DND-41 (cell line): Measurements from ENCODE around the gene DOCK3.

Experiments
- ATAC-seq: fragments of 200-7000 bp; cut with Tn5 transposase; 3 replicates; pipeline ENCODE4 v1.9.1; 2021; ENCODE audit warnings: low read depth; ENCODE audit not compliant: insufficient read depth
- DNase-seq: peaks from one replicate; pipeline ENCODE4 v3.0.0-alpha.2; 2020
- H2AFZ ChIP-seq: 2 replicates; pipeline ENCODE4 v1.6.0; 2012; ENCODE audit warnings: low read depth, low read length
- H3K27ac ChIP-seq: 2 replicates; pipeline ENCODE4 v1.5.1; 2012; ENCODE audit warnings: low read length, inconsistent platforms
- H3K27me3 ChIP-seq: fragments of 200-600 bp; sonication (generic); 2 replicates; pipeline ENCODE4 v1.6.0; 2012; ENCODE audit warnings: low read length, mild to moderate bottlenecking, inconsistent platforms; ENCODE audit not compliant: insufficient read depth, poor library complexity
- H3K36me3 ChIP-seq: 2 replicates; pipeline ENCODE4 v1.5.1; 2012; ENCODE audit warnings: low read length, inconsistent platforms; ENCODE audit not compliant: insufficient read depth
- H3K4me1 ChIP-seq: 2 replicates; pipeline ENCODE4 v1.5.1; 2012; ENCODE audit warnings: mild to moderate bottlenecking, low read length; ENCODE audit not compliant: insufficient read depth
- H3K4me2 ChIP-seq: 2 replicates; pipeline ENCODE4 v1.6.0; 2012; ENCODE audit warnings: mild to moderate bottlenecking, moderate library complexity, low read length, inconsistent platforms; ENCODE audit not compliant: insufficient read depth
- H3K4me3 ChIP-seq, 2 experiments: fragments of 200-600 bp in 1 of 2; shearing (Covaris generic) in 1 of 2; 2 replicates each; pipeline ENCODE4 v1.5.1; 2012 to 2016; ENCODE audit warnings: inconsistent platforms in 2 of 2, low read length in 2 of 2, mild to moderate bottlenecking in 2 of 2, low read depth in 1 of 2, moderate library complexity in 1 of 2
- H3K79me2 ChIP-seq: 2 replicates; pipeline ENCODE4 v1.6.0; 2012; ENCODE audit warnings: low read length, inconsistent platforms; ENCODE audit not compliant: insufficient read depth
- H3K9ac ChIP-seq: 2 replicates; pipeline ENCODE4 v1.6.0; 2012; ENCODE audit warnings: low read depth, mild to moderate bottlenecking, inconsistent platforms, low read length, moderate library complexity
- H3K9me3 ChIP-seq: 2 replicates; pipeline ENCODE4 v1.5.1; 2012; ENCODE audit warnings: low read length, moderate library complexity, mild to moderate bottlenecking, inconsistent platforms; ENCODE audit not compliant: insufficient read depth, severe bottlenecking
- H4K20me1 ChIP-seq: 2 replicates; pipeline ENCODE4 v1.6.0; 2012; ENCODE audit warnings: low read length; ENCODE audit not compliant: insufficient read depth
- EZH2 ChIP-seq: IDR thresholded peaks from 3 replicates; pipeline ENCODE4 v1.6.1; 2012; ENCODE audit warnings: borderline replicate concordance, low read depth, mild to moderate bottlenecking, moderate library complexity, low read length, inconsistent platforms; ENCODE audit not compliant: severe bottlenecking
- TF ChIP-seq, protein P1 (sequence below): IDR thresholded peaks from 2 replicates; pipeline ENCODE4 v1.5.1; 2012; ENCODE audit warnings: borderline replicate concordance, low read length, moderate library complexity, mild to moderate bottlenecking; ENCODE audit not compliant: poor library complexity, severe bottlenecking; ENCODE audit errors: extremely low read depth

DOCK3 gene

DNA sequence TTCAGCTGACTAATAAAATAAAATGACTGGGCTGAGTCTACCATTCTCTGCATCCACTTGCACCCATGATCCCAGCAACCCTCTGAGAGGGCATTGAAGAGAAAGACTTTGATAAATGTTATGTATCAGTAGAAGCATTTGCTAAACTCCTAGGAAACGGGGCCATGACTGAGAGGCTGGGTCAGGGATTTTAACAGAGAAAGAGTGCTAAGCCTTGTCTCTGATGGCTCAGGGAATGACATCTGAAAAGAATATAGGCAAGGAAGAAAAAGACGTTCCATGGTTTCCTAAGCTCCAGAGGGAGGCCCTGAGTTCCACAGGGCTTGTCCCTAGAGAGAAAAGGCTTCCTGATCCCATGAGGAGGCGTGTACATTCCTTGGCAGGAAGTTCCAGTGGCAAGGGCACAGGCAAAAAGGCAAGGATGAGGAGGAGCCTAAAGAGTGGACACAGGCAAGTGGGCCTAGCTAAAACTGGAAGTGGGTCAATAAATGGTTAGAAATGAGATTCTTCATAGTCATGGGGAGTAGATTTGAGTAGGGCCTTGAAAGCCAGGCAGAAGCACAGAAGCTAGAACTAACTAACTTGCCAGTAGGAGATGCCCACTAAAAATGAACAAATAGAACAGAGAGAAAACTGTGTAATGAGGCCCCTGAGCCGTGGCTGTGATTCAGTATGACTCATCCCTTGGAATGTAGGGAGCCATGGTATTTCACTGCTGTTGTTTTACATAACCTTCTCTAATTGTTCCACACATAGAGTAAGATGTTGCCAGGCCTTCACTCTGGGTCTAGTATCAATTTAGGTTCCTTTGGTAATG is 665.5 kb downstream of the DOCK3 start:
- Histone ChIP-seq H3K4me1 (no peaks in the 10 kb centered on the region), H3K36me3 (no peaks in the 10 kb centered on the region), H3K4me2 (no peak overlapping the region), H3K9ac (no peak overlapping the region), H4K20me1 (0 out of 2 replicates have a peak, but pooled peaks cover 4% of the 10 kb centered on the region), H2AFZ (no peak overlapping the region), H3K27ac (no peak overlapping the region), H3K9me3 (no peaks in the 10 kb centered on the region), H3K4me3 (no peak overlapping the region), H3K79me2 (no peaks in the 10 kb centered on the region), H3K27me3 (peaks cover 15% of the 10 kb centered on the region)
- no peak for DNase-seq
- no peak for ATAC-seq
- TF ChIP-seq, protein P1, sequence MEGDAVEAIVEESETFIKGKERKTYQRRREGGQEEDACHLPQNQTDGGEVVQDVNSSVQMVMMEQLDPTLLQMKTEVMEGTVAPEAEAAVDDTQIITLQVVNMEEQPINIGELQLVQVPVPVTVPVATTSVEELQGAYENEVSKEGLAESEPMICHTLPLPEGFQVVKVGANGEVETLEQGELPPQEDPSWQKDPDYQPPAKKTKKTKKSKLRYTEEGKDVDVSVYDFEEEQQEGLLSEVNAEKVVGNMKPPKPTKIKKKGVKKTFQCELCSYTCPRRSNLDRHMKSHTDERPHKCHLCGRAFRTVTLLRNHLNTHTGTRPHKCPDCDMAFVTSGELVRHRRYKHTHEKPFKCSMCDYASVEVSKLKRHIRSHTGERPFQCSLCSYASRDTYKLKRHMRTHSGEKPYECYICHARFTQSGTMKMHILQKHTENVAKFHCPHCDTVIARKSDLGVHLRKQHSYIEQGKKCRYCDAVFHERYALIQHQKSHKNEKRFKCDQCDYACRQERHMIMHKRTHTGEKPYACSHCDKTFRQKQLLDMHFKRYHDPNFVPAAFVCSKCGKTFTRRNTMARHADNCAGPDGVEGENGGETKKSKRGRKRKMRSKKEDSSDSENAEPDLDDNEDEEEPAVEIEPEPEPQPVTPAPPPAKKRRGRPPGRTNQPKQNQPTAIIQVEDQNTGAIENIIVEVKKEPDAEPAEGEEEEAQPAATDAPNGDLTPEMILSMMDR: no peak
- no peak for TF ChIP-seq EZH2

GRCh38 chr3:51340989-51341636 is 666.4 kb downstream of the DOCK3 start:
- H3K27ac ChIP-seq: no peak overlapping the region
- no peaks in the 10 kb centered on the region for H3K36me3 ChIP-seq
- H3K9ac ChIP-seq: no peak overlapping the region
- H3K4me1 ChIP-seq: no peaks in the 10 kb centered on the region
- H4K20me1 ChIP-seq: 0 out of 2 replicates have a peak, but pooled peaks cover 4% of the 10 kb centered on the region
- no peak overlapping the region for H3K4me2 ChIP-seq
- peaks cover 15% of the 10 kb centered on the region for H3K27me3 ChIP-seq
- no peak overlapping the region for H3K4me3 ChIP-seq
- TF ChIP-seq, protein P1: no peak
- no peak for TF ChIP-seq EZH2
- DNase-seq (no peak), ATAC-seq (no peak)
- no peak overlapping the region for H2AFZ ChIP-seq
- no peaks in the 10 kb centered on the region for H3K79me2 ChIP-seq
- no peaks in the 10 kb centered on the region for H3K9me3 ChIP-seq

GRCh38 chr3:51343918-51344687 is 669.4 kb downstream of the DOCK3 start:
- H3K9ac ChIP-seq: no peak overlapping the region
- H3K4me2 ChIP-seq: no peak overlapping the region
- TF ChIP-seq, protein P1: no peak
- no peak for TF ChIP-seq EZH2
- peaks cover 10% of the 10 kb centered on the region for H3K27me3 ChIP-seq
- H3K4me1 ChIP-seq: no peaks in the 10 kb centered on the region
- 0 out of 2 replicates have a peak, but pooled peaks cover 4% of the 10 kb centered on the region for H4K20me1 ChIP-seq
- no peak overlapping the region for H3K27ac ChIP-seq
- H3K36me3 ChIP-seq: no peaks in the 10 kb centered on the region
- H2AFZ ChIP-seq: no peak overlapping the region
- ATAC-seq: no peak
- H3K4me3 ChIP-seq: no peak overlapping the region
- no peaks in the 10 kb centered on the region for H3K9me3 ChIP-seq
- DNase-seq: no peak
- no peaks in the 10 kb centered on the region for H3K79me2 ChIP-seq
